Measurements from ENCODE around the gene GATA6.

DNA sequence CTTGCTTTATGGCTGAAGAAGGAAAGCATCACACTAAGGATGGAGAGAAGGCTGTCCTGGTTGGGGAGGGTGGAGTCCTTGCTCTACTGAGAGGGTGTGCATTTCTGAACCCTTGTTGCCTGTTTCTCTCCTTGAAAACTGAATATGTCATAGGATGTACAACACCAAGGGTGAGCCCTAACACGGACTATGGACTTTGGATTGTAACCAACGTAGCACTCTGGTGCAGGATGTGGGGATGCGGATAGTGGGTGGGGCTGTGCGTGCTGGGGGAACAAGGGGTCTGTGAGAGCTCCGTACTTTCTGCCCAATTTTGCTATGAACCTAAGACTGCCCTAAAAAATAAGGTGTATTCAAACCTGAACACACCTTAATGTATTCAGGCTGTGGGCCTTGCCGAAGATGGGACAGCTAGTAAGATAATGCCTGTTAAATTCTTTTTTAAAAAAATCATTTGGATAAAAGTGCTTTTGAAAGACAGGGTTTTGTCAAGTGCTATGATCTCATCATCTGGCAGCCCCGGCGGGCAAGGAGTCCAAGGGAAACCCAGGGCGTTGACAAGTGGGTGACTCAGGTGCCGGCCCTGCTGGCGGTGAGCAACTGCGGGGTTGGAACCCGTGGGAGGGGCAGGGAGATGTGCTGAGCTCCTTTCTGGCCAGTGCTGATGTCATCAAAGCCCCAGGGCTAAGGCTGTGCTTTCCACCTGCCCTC, 54.0 kb downstream of the GATA6 start:
- TF ChIP-seq, protein P1, sequence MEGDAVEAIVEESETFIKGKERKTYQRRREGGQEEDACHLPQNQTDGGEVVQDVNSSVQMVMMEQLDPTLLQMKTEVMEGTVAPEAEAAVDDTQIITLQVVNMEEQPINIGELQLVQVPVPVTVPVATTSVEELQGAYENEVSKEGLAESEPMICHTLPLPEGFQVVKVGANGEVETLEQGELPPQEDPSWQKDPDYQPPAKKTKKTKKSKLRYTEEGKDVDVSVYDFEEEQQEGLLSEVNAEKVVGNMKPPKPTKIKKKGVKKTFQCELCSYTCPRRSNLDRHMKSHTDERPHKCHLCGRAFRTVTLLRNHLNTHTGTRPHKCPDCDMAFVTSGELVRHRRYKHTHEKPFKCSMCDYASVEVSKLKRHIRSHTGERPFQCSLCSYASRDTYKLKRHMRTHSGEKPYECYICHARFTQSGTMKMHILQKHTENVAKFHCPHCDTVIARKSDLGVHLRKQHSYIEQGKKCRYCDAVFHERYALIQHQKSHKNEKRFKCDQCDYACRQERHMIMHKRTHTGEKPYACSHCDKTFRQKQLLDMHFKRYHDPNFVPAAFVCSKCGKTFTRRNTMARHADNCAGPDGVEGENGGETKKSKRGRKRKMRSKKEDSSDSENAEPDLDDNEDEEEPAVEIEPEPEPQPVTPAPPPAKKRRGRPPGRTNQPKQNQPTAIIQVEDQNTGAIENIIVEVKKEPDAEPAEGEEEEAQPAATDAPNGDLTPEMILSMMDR (conservative IDR thresholded peaks at IDR 0.05 in 1 of 2, IDR thresholded peaks at IDR 0.05 in 1 of 2; ENCODE audit: low read depth in 1 of 2, low read length in 2 of 2), result no peak
- TF ChIP-seq EZH2 (IDR thresholded peaks at IDR 0.05; ENCODE audit: low read length, missing control alignments), result no peak
